HepG2 (cell line): Measurements from ENCODE around the gene OPRL1. TPM values are rescaled to one million over a fixed set of nuclear protein-coding genes. Genes with fewer than 3 reads are reported as not detected.

Experiments
- CBX1 ChIP-seq: IDR thresholded peaks from one replicate; pipeline ENCODE4 v1.6.1; 2016; ENCODE audit warnings: antibody characterized with exemption, low read depth
- HNRNPK ChIP-seq: fragments of 200-400 bp; formaldehyde crosslinking; IDR thresholded peaks from 2 replicates; pipeline ENCODE4 v1.6.1; 2018; ENCODE audit warnings: low read length, low read depth, moderate library complexity, mild to moderate bottlenecking; ENCODE audit not compliant: poor library complexity, severe bottlenecking
- KDM1A ChIP-seq: IDR thresholded peaks from 2 replicates; pipeline ENCODE4 v1.6.1; 2016; ENCODE audit warnings: missing compliant biosample characterization
- KDM4B ChIP-seq: sonication (generic); formaldehyde crosslinking; IDR thresholded peaks from 2 replicates; pipeline ENCODE4 v1.4.0; 2020; ENCODE audit warnings: missing genetic modification reagents
- KLF13 ChIP-seq: sonication (generic); formaldehyde crosslinking; IDR thresholded peaks from 2 replicates; pipeline ENCODE4 v1.4.0; 2020; ENCODE audit warnings: mild to moderate bottlenecking, missing genetic modification reagents
- NR2F2 ChIP-seq: IDR thresholded peaks from 2 replicates; pipeline ENCODE4 v1.6.1; 2012; ENCODE audit warnings: low read depth, inconsistent platforms, borderline replicate concordance
- POLR2A ChIP-seq, 2 experiments: IDR thresholded peaks; 2 replicates each; pipeline ENCODE4 v1.6.1; 2011; ENCODE audit warnings: low read depth in 2 of 2, low read length in 2 of 2, mild to moderate bottlenecking in 1 of 2, moderate library complexity in 1 of 2; ENCODE audit not compliant: insufficient read depth in 1 of 2
- POLR2G ChIP-seq: fragments of 200-400 bp; formaldehyde crosslinking; IDR thresholded peaks from 2 replicates; pipeline ENCODE4 v1.6.1; 2018; ENCODE audit warnings: mild to moderate bottlenecking, low read depth, low read length, moderate library complexity
- SALL1 ChIP-seq: sonication (generic); formaldehyde crosslinking; IDR thresholded peaks from 2 replicates; pipeline ENCODE4 v1.8.0; 2022; ENCODE audit warnings: mild to moderate bottlenecking, missing genetic modification reagents
- ZFP90 ChIP-seq: sonication (generic); formaldehyde crosslinking; IDR thresholded peaks from 2 replicates; pipeline ENCODE4 v1.8.0; 2022; ENCODE audit warnings: missing genetic modification reagents, mild to moderate bottlenecking, inconsistent platforms, borderline replicate concordance
- ZNF205 ChIP-seq: IDR thresholded peaks from 2 replicates; pipeline ENCODE4 v1.6.1; 2018; ENCODE audit warnings: missing biosample characterization, missing genetic modification reagents
- ZNF333 ChIP-seq: sonication (generic); formaldehyde crosslinking; IDR thresholded peaks from 2 replicates; pipeline ENCODE4 v1.4.0; 2020; ENCODE audit warnings: mild to moderate bottlenecking, missing genetic modification reagents, borderline replicate concordance
- ZNF746 ChIP-seq: sonication (generic); formaldehyde crosslinking; IDR thresholded peaks from 2 replicates; pipeline ENCODE4 v1.8.0; 2022; ENCODE audit warnings: mild to moderate bottlenecking, missing genetic modification reagents
- ZNF747 ChIP-seq: sonication (generic); formaldehyde crosslinking; IDR thresholded peaks from 2 replicates; pipeline ENCODE4 v1.8.1; 2023; ENCODE audit warnings: missing genetic modification reagents, mild to moderate bottlenecking, borderline replicate concordance
- ZSCAN22 ChIP-seq: sonication (generic); formaldehyde crosslinking; IDR thresholded peaks from 2 replicates; pipeline ENCODE4 v1.4.0; 2020; ENCODE audit warnings: mild to moderate bottlenecking, missing genetic modification reagents
- polyA plus RNA-seq, 8 experiments: library from polyadenylated mRNA; depleted of rRNA in 3 of 8; stranded (reverse) in 7 of 8; unstranded in 1 of 8; fragments of >200 nt; fragmentation: Illumina TruSeq in 4 of 8; extraction: Trizol in 4 of 8; gene quantifications; 2 replicates each; pipeline versions ENCODE4 v1.2.1 to v1.2.3, GENCODE V29; 2011 to 2016; ENCODE audit warnings: low read depth in 4 of 8, missing spikeins in 1 of 8, mixed read lengths in 1 of 8; ENCODE audit not compliant: insufficient read depth in 1 of 8
- total RNA-seq, 5 experiments: library from RNA; depleted of rRNA; stranded (reverse); fragments of >200 nt; fragmentation: Illumina TruSeq; extraction: Trizol; gene quantifications; 2 replicates each; pipeline ENCODE4 v1.2.3, GENCODE V29; 2016; ENCODE audit warnings: low read depth in 1 of 5
- TF ChIP-seq, protein P1 (sequence below): IDR thresholded peaks from 2 replicates; pipeline ENCODE4 v1.6.1; 2016; ENCODE audit warnings: mild to moderate bottlenecking
- TF ChIP-seq, protein P2 (sequence below): sonication (generic); formaldehyde crosslinking; IDR thresholded peaks from 2 replicates; pipeline ENCODE4 v1.9.0; 2022; ENCODE audit warnings: missing genetic modification reagents, mild to moderate bottlenecking, borderline replicate concordance
- TF ChIP-seq, protein P3 (sequence below): sonication (generic); formaldehyde crosslinking; IDR thresholded peaks from 2 replicates; pipeline ENCODE4 v1.4.0; 2020; ENCODE audit warnings: mild to moderate bottlenecking, missing genetic modification reagents
- TF ChIP-seq, protein P4 (sequence below): sonication (generic); formaldehyde crosslinking; IDR thresholded peaks from 2 replicates; pipeline ENCODE4 v1.4.0; 2020; ENCODE audit warnings: missing genetic modification reagents

OPRL1 gene
- total and polyA plus RNA-seq, 2 of the 13 experiments (the other 11 are each of a cell fraction or from before 2014, with no cell fraction given): 0.35 to 0.71 TPM

DNA sequence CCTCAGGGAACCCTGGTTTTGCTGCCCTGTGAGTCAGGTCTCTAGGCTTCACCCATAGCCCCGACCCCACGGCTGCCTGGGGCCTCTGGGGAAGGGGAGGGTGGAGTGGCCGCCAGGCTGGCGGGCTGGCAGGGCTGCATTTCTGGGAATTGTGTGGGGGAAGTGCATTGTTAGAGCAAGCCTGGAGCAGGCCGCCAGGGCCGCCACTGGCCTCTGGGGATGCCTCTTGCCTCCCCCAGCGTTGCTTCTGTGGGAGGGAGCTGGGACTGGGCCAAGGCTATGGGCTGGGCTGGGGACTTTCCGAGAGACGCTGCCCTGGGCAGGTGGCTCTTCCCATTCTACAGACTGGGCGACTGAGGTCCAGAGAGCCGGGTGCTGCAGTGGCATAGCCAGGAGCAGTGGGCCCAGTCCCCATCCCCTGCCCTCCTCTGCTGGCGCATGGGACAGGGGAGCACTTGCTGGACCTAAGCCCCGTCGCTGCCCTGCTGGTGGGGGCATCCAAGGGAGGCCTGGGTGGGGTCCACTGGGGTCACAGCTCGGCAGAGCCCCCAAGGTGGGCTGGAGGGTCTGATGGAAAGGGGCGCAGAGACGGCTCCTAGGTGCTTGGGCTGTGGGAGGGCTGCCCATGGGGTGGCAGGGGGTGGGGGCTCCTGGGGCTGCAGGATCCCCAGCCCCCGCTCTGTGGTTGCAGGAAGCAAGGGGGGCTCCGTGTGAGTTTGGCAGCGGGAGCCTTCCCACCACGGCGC lies 23.8 kb upstream of the OPRL1 start (continued):
- TF ChIP-seq, protein P1, sequence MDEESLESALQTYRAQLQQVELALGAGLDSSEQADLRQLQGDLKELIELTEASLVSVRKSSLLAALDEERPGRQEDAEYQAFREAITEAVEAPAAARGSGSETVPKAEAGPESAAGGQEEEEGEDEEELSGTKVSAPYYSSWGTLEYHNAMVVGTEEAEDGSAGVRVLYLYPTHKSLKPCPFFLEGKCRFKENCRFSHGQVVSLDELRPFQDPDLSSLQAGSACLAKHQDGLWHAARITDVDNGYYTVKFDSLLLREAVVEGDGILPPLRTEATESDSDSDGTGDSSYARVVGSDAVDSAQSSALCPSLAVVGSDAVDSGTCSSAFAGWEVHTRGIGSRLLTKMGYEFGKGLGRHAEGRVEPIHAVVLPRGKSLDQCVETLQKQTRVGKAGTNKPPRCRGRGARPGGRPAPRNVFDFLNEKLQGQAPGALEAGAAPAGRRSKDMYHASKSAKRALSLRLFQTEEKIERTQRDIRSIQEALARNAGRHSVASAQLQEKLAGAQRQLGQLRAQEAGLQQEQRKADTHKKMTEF (CRISPR knock-in tag): peak; percentile 65; the same call in 1 of the 2 replicates
- TF ChIP-seq ZNF205 (CRISPR knock-in tag) (no peak; the same call in 1 of the 2 replicates), ZSCAN22 (no peak), HNRNPK (peak; percentile 12), ZNF746 (CRISPR knock-in tag) (peak; percentile 87; the same call in 1 of the 2 replicates), CBX1 (peak; percentile 96), POLR2G (peak; percentile 76), KDM4B (CRISPR knock-in tag) (peak; percentile 55; the same call in 1 of the 2 replicates), KDM1A (CRISPR knock-in tag) (peak; percentile 100), NR2F2 (peak; percentile 46; the same call in 1 of the 2 replicates), ZNF333 (CRISPR knock-in tag) (no peak), ZNF747 (CRISPR knock-in tag) (no peak; the same call in 1 of the 2 replicates), SALL1 (CRISPR knock-in tag) (peak; percentile 39), KLF13 (CRISPR knock-in tag) (peak; percentile 98), POLR2A (IDR thresholded peaks at IDR 0.05; ENCODE audit: insufficient read depth in 1 of 2, low read depth in 2 of 2, low read length in 2 of 2) (peak in 1 of 2 experiments; percentile 65; a peak in 2 of 4 replicates), ZFP90 (CRISPR knock-in tag) (no peak)
- TF ChIP-seq, protein P2, sequence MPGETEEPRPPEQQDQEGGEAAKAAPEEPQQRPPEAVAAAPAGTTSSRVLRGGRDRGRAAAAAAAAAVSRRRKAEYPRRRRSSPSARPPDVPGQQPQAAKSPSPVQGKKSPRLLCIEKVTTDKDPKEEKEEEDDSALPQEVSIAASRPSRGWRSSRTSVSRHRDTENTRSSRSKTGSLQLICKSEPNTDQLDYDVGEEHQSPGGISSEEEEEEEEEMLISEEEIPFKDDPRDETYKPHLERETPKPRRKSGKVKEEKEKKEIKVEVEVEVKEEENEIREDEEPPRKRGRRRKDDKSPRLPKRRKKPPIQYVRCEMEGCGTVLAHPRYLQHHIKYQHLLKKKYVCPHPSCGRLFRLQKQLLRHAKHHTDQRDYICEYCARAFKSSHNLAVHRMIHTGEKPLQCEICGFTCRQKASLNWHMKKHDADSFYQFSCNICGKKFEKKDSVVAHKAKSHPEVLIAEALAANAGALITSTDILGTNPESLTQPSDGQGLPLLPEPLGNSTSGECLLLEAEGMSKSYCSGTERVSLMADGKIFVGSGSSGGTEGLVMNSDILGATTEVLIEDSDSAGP (CRISPR knock-in tag): peak; percentile 88; the same call in 1 of the 2 replicates
- TF ChIP-seq, protein P3, sequence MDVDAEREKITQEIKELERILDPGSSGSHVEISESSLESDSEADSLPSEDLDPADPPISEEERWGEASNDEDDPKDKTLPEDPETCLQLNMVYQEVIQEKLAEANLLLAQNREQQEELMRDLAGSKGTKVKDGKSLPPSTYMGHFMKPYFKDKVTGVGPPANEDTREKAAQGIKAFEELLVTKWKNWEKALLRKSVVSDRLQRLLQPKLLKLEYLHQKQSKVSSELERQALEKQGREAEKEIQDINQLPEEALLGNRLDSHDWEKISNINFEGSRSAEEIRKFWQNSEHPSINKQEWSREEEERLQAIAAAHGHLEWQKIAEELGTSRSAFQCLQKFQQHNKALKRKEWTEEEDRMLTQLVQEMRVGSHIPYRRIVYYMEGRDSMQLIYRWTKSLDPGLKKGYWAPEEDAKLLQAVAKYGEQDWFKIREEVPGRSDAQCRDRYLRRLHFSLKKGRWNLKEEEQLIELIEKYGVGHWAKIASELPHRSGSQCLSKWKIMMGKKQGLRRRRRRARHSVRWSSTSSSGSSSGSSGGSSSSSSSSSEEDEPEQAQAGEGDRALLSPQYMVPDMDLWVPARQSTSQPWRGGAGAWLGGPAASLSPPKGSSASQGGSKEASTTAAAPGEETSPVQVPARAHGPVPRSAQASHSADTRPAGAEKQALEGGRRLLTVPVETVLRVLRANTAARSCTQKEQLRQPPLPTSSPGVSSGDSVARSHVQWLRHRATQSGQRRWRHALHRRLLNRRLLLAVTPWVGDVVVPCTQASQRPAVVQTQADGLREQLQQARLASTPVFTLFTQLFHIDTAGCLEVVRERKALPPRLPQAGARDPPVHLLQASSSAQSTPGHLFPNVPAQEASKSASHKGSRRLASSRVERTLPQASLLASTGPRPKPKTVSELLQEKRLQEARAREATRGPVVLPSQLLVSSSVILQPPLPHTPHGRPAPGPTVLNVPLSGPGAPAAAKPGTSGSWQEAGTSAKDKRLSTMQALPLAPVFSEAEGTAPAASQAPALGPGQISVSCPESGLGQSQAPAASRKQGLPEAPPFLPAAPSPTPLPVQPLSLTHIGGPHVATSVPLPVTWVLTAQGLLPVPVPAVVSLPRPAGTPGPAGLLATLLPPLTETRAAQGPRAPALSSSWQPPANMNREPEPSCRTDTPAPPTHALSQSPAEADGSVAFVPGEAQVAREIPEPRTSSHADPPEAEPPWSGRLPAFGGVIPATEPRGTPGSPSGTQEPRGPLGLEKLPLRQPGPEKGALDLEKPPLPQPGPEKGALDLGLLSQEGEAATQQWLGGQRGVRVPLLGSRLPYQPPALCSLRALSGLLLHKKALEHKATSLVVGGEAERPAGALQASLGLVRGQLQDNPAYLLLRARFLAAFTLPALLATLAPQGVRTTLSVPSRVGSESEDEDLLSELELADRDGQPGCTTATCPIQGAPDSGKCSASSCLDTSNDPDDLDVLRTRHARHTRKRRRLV (CRISPR knock-in tag): peak; percentile 17; the same call in 1 of the 2 replicates
- TF ChIP-seq, protein P4, sequence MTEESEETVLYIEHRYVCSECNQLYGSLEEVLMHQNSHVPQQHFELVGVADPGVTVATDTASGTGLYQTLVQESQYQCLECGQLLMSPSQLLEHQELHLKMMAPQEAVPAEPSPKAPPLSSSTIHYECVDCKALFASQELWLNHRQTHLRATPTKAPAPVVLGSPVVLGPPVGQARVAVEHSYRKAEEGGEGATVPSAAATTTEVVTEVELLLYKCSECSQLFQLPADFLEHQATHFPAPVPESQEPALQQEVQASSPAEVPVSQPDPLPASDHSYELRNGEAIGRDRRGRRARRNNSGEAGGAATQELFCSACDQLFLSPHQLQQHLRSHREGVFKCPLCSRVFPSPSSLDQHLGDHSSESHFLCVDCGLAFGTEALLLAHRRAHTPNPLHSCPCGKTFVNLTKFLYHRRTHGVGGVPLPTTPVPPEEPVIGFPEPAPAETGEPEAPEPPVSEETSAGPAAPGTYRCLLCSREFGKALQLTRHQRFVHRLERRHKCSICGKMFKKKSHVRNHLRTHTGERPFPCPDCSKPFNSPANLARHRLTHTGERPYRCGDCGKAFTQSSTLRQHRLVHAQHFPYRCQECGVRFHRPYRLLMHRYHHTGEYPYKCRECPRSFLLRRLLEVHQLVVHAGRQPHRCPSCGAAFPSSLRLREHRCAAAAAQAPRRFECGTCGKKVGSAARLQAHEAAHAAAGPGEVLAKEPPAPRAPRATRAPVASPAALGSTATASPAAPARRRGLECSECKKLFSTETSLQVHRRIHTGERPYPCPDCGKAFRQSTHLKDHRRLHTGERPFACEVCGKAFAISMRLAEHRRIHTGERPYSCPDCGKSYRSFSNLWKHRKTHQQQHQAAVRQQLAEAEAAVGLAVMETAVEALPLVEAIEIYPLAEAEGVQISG (CRISPR knock-in tag): peak; percentile 52
